Measurements from ENCODE around the gene RPP21. TPM values are rescaled to one million over a fixed set of nuclear protein-coding genes. Genes with fewer than 3 reads are reported as not detected.

The RPP21 gene
- total RNA-seq, 2 experiments from 2014 or later = 50.4 to 88.1 TPM

DNA sequence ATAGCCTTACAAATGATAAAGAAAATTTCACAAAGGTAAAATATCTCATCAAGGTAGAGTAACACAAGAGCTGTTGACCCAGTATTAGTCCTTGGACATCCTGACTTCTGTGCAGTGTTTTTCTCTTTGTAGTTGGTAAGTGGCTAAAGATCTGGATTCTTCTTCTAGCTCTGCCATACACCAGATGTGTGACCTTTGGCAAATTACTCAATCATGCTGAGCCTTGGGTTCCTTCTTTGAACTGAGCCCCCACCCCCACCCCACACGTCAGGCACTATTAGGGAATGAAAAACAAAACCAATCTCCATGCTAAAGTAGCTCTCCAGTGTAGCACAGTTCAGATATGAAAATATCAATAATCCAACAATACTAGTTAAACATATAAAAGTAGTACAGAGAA lies 33.3 kb upstream of the RPP21 start:
- Histone ChIP-seq H3K36me3 (ENCODE audit: insufficient read depth, low read length) (peaks cover 83% of the 10 kb centered on the region), H3K9me3 (ENCODE audit: low read length) (no peaks in the 10 kb centered on the region), H3K79me2 (ENCODE audit: insufficient read depth, low read depth, low read length) (peaks cover 42% of the 10 kb centered on the region), H3K4me2 (ENCODE audit: low read length) (no peak overlapping the region), H3K9me2 (ENCODE audit: insufficient read depth, low read length) (no peaks in the 10 kb centered on the region), H3K4me3 (ENCODE audit: low read depth, low read length, poor library complexity, severe bottlenecking) (no peak overlapping the region), H3K4me1 (ENCODE audit: insufficient read depth, low read length, poor library complexity, severe bottlenecking) (no peaks in the 10 kb centered on the region), H3K27ac (ENCODE audit: low read depth, low read length, poor library complexity, severe bottlenecking) (no peak overlapping the region), H4K20me1 (ENCODE audit: insufficient read depth, low read length) (peaks cover 23% of the 10 kb centered on the region), H2AFZ (ENCODE audit: low read length) (no peak overlapping the region)
- BruUV-seq (replicated peaks) = no TSS peak
- ChIA-PET POLR2A (interaction anchor here (0.6 kb wide), 1 partner anchor 38 kb away, joined by 6 read pairs; no protein-coding TSS in a partner anchor), CTCF (ENCODE audit: unreplicated experiment) (interaction anchor here (0.6 kb wide), 1 partner anchor 9 kb away, joined by 5 read pairs; no protein-coding TSS in a partner anchor)
- no peak for TF ChIP-seq EZH2phosphoT487 (IDR thresholded peaks at IDR 0.05; ENCODE audit: borderline replicate concordance, low read depth, low read length)
- TF ChIP-seq, protein P1, sequence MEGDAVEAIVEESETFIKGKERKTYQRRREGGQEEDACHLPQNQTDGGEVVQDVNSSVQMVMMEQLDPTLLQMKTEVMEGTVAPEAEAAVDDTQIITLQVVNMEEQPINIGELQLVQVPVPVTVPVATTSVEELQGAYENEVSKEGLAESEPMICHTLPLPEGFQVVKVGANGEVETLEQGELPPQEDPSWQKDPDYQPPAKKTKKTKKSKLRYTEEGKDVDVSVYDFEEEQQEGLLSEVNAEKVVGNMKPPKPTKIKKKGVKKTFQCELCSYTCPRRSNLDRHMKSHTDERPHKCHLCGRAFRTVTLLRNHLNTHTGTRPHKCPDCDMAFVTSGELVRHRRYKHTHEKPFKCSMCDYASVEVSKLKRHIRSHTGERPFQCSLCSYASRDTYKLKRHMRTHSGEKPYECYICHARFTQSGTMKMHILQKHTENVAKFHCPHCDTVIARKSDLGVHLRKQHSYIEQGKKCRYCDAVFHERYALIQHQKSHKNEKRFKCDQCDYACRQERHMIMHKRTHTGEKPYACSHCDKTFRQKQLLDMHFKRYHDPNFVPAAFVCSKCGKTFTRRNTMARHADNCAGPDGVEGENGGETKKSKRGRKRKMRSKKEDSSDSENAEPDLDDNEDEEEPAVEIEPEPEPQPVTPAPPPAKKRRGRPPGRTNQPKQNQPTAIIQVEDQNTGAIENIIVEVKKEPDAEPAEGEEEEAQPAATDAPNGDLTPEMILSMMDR (conservative IDR thresholded peaks at IDR 0.05; ENCODE audit: low read length) = no peak
- no peak for DNase-seq (ENCODE audit: low spot score)
- intact Hi-C loops (cut with micrococcal nuclease; ENCODE audit: unreplicated experiment) = no loop called here

DNA sequence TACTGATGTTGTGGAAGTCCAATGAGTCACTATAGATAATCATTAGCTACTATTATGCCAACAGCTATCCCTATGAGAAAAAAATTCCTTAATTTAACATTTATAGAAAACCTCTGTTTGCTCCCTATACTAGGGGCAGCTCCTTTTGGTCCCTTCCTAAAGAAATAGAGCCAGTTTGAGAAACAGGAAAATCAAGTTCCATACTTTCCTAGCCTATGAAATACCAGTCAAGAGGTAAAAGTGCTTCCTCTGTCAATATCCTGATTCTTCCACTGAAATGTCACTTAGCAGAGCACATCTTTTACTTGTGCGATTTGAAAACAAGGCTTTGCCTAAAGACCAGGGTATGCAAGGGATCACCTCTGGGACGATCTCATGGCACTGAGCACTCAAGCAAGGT lies 32.7 kb upstream of the RPP21 start:
- no peaks in the 10 kb centered on the region for H3K4me1 ChIP-seq (ENCODE audit: insufficient read depth, low read length, poor library complexity, severe bottlenecking)
- H4K20me1 ChIP-seq (ENCODE audit: insufficient read depth, low read length) = peaks cover 23% of the 10 kb centered on the region
- no peaks in the 10 kb centered on the region for H3K9me2 ChIP-seq (ENCODE audit: insufficient read depth, low read length)
- no peak for DNase-seq (ENCODE audit: low spot score)
- TF ChIP-seq EZH2phosphoT487 (IDR thresholded peaks at IDR 0.05; ENCODE audit: borderline replicate concordance, low read depth, low read length) = no peak
- TF ChIP-seq, protein P1 (conservative IDR thresholded peaks at IDR 0.05; ENCODE audit: low read length) = no peak
- H2AFZ ChIP-seq (ENCODE audit: low read length) = no peak overlapping the region
- H3K4me2 ChIP-seq (ENCODE audit: low read length) = no peak overlapping the region
- H3K4me3 ChIP-seq (ENCODE audit: low read depth, low read length, poor library complexity, severe bottlenecking) = no peak overlapping the region
- no TSS peak for BruUV-seq (replicated peaks)
- ChIA-PET CTCF (ENCODE audit: unreplicated experiment) (interaction anchor here (0.6 kb wide), 1 partner anchor 9 kb away, joined by 5 read pairs; no protein-coding TSS in a partner anchor), POLR2A (interaction anchor here (0.6 kb wide), 1 partner anchor 37 kb away, joined by 6 read pairs; no protein-coding TSS in a partner anchor)
- no peak overlapping the region for H3K27ac ChIP-seq (ENCODE audit: low read depth, low read length, poor library complexity, severe bottlenecking)
- H3K36me3 ChIP-seq (ENCODE audit: insufficient read depth, low read length) = peaks cover 83% of the 10 kb centered on the region
- intact Hi-C loops (cut with micrococcal nuclease; ENCODE audit: unreplicated experiment) = no loop called here
- peaks cover 48% of the 10 kb centered on the region for H3K79me2 ChIP-seq (ENCODE audit: insufficient read depth, low read depth, low read length)
- no peaks in the 10 kb centered on the region for H3K9me3 ChIP-seq (ENCODE audit: low read length)

DNA sequence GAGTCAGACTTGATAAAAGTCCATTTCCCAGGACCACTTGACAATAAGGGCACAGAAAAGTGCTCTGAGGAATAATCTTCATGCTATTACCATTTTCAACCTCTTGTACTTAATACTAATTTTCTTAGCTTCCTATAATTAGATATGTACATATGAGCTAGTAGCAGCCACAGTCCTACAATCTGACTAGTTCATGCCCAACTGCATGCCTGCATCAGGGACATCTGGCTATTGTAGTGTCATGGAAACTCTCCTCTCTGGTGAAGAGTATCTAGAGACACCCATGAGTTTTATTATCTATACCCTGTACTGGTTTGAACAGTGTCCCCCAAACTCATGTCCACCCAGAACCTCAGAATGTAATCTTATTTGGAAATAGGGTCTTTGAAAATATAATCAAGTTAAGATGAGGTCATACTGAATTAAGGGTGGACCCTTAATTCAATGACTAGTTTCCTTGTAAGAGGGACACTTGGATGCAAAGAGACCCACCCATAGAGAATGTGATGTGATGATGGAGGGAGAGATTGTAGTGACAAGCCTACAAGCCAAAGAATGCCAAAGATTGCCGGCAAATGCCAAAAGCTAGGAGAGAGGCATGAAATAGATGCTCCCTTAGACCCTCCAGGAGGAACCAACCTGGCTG lies 32.2 kb upstream of the RPP21 start:
- Histone ChIP-seq H3K4me2 (ENCODE audit: low read length) (no peak overlapping the region), H3K36me3 (ENCODE audit: insufficient read depth, low read length) (peaks cover 83% of the 10 kb centered on the region), H3K4me3 (ENCODE audit: low read depth, low read length, poor library complexity, severe bottlenecking) (no peak overlapping the region), H2AFZ (ENCODE audit: low read length) (no peak overlapping the region), H3K4me1 (ENCODE audit: insufficient read depth, low read length, poor library complexity, severe bottlenecking) (no peaks in the 10 kb centered on the region), H3K79me2 (ENCODE audit: insufficient read depth, low read depth, low read length) (peaks cover 53% of the 10 kb centered on the region), H4K20me1 (ENCODE audit: insufficient read depth, low read length) (peaks cover 26% of the 10 kb centered on the region), H3K27ac (ENCODE audit: low read depth, low read length, poor library complexity, severe bottlenecking) (no peak overlapping the region), H3K9me3 (ENCODE audit: low read length) (no peaks in the 10 kb centered on the region), H3K9me2 (ENCODE audit: insufficient read depth, low read length) (no peaks in the 10 kb centered on the region)
- no peak for DNase-seq (ENCODE audit: low spot score)
- ChIA-PET POLR2A (interaction anchor here (0.5 kb wide), 1 partner anchor 17 kb away, joined by 3 read pairs; no protein-coding TSS in a partner anchor), CTCF (ENCODE audit: unreplicated experiment) (no interaction called here)
- intact Hi-C loops (cut with micrococcal nuclease; ENCODE audit: unreplicated experiment) = no loop called here
- no TSS peak for BruUV-seq (replicated peaks)
- TF ChIP-seq, protein P1 (conservative IDR thresholded peaks at IDR 0.05; ENCODE audit: low read length) = no peak
- TF ChIP-seq EZH2phosphoT487 (IDR thresholded peaks at IDR 0.05; ENCODE audit: borderline replicate concordance, low read depth, low read length) = no peak
